GM23338 (cell line): ENCODE measurements around the gene AARS2. TPM values are rescaled to one million over a fixed set of nuclear protein-coding genes. Genes with fewer than 3 reads are reported as not detected.
A peak's percentile ranks its signal among the peaks of the same experiment; 100 is the strongest.

Source experiments
- ATAC-seq: fragments of 200-7000 bp; cut with Tn5 transposase; 3 replicates; pipeline ENCODE4 v1.9.1; 2020
- DNase-seq: peaks from one replicate; pipeline ENCODE4 v3.0.0-alpha.2; 2015; ENCODE audit warnings: low spot score
- H2AFZ ChIP-seq: fragments of 200-600 bp; sonication (generic); 2 replicates; pipeline ENCODE4 v1.8.0; 2016; ENCODE audit warnings: antibody characterized with exemption, mild to moderate bottlenecking, moderate library complexity
- H3F3A ChIP-seq: fragments of 200-600 bp; sonication (generic); replicated peaks from 2 replicates; pipeline ENCODE4 v1.8.0; 2017; ENCODE audit warnings: antibody characterized with exemption, mixed run types, low read depth
- H3K27ac ChIP-seq: fragments of 200-600 bp; sonication (generic); 2 replicates; pipeline ENCODE4 v1.6.1; 2016; ENCODE audit warnings: low read depth
- H3K27me3 ChIP-seq: fragments of 200-600 bp; sonication (generic); 2 replicates; pipeline ENCODE4 v1.8.0; 2016; ENCODE audit warnings: mild to moderate bottlenecking, mixed run types, moderate library complexity; ENCODE audit not compliant: insufficient read depth
- H3K36me3 ChIP-seq: fragments of 200-600 bp; sonication (generic); 2 replicates; pipeline ENCODE4 v1.8.0; 2016; ENCODE audit warnings: mild to moderate bottlenecking; ENCODE audit not compliant: insufficient read depth
- H3K4me1 ChIP-seq: fragments of 200-600 bp; sonication (generic); 2 replicates; pipeline ENCODE4 v1.8.0; 2016; ENCODE audit warnings: mild to moderate bottlenecking, moderate library complexity; ENCODE audit not compliant: insufficient read depth
- H3K4me2 ChIP-seq: fragments of 200-600 bp; sonication (generic); 2 replicates; pipeline ENCODE4 v1.7.1; 2017; ENCODE audit warnings: mixed run types
- H3K4me3 ChIP-seq: fragments of 200-600 bp; sonication (generic); 2 replicates; pipeline ENCODE4 v1.6.1; 2016; ENCODE audit warnings: mixed run types
- H3K79me2 ChIP-seq: fragments of 200-600 bp; sonication (generic); replicated peaks from 2 replicates; pipeline ENCODE4 v1.8.0; 2017; ENCODE audit warnings: mild to moderate bottlenecking; ENCODE audit not compliant: insufficient read depth
- H3K9me2 ChIP-seq: fragments of 200-600 bp; sonication (generic); 2 replicates; pipeline ENCODE4 v1.8.0; 2017; ENCODE audit not compliant: insufficient read depth
- H4K20me1 ChIP-seq: fragments of 200-600 bp; sonication (generic); replicated peaks from 2 replicates; pipeline ENCODE4 v1.8.0; 2017; ENCODE audit warnings: mild to moderate bottlenecking; ENCODE audit not compliant: insufficient read depth
- H3K27ac Mint-ChIP-seq: 2 replicates; pipeline ENCODE4 v1.8.0; 2020; ENCODE audit warnings: inconsistent platforms, mild to moderate bottlenecking, moderate library complexity, mixed read lengths
- H3K27me3 Mint-ChIP-seq: 3 replicates; pipeline ENCODE4 v1.8.0; 2022; ENCODE audit warnings: low read depth, mild to moderate bottlenecking, moderate library complexity, mixed read lengths, inconsistent platforms; ENCODE audit not compliant: insufficient read depth, poor library complexity
- H3K36me3 Mint-ChIP-seq: 3 replicates; pipeline ENCODE4 v1.8.0; 2021; ENCODE audit warnings: low read depth, mild to moderate bottlenecking, inconsistent platforms, moderate library complexity, mixed read lengths
- H3K4me1 Mint-ChIP-seq: 3 replicates; pipeline ENCODE4 v1.8.0; 2020; ENCODE audit warnings: mild to moderate bottlenecking, inconsistent platforms, mixed read lengths
- H3K4me3 Mint-ChIP-seq: 3 replicates; pipeline ENCODE4 v1.8.0; 2021; ENCODE audit warnings: moderate library complexity, mild to moderate bottlenecking, inconsistent platforms, mixed read lengths
- H3K9me3 Mint-ChIP-seq: 3 replicates; pipeline ENCODE4 v1.8.0; 2020; ENCODE audit warnings: moderate library complexity, mild to moderate bottlenecking, inconsistent platforms, mixed read lengths
- EZH2 ChIP-seq: fragments of 200-600 bp; sonication (generic); IDR thresholded peaks from one replicate; pipeline ENCODE4 v1.8.0; 2017; ENCODE audit warnings: antibody characterized with exemption, mild to moderate bottlenecking, low read depth; ENCODE audit not compliant: unreplicated experiment
- JUNB ChIP-seq: IDR thresholded peaks from one replicate; pipeline ENCODE4 v1.6.1; 2016; ENCODE audit warnings: antibody characterized with exemption; ENCODE audit not compliant: unreplicated experiment
- STAT1 ChIP-seq: IDR thresholded peaks from one replicate; pipeline ENCODE4 v1.6.1; 2016; ENCODE audit warnings: antibody characterized with exemption; ENCODE audit not compliant: unreplicated experiment
- ZNF114 ChIP-seq: fragments of 250-450 bp; sonication (Bioruptor Pico); IDR thresholded peaks from 2 replicates; pipeline ENCODE4 v1.5.0; 2020; ENCODE audit warnings: mild to moderate bottlenecking, moderate library complexity
- polyA plus RNA-seq: library from polyadenylated mRNA; unstranded; fragments of >200 nt; fragmentation: Nextera tagmentation; extraction: Ambion mirVana; gene quantifications from 2 replicates; pipeline ENCODE4 v1.2.1, GENCODE V29; 2016
- total RNA-seq: library from RNA; depleted of rRNA; stranded (reverse); fragments of >200 nt; shearing (Covaris generic); gene quantifications from 2 replicates; pipeline ENCODE4 v1.2.3, GENCODE V29; 2014
- TF ChIP-seq, protein P1 (sequence below): fragments of 250-450 bp; sonication (Bioruptor Pico); IDR thresholded peaks from 2 replicates; pipeline ENCODE4 v1.5.0; 2020; ENCODE audit warnings: mild to moderate bottlenecking, moderate library complexity
- TF ChIP-seq, protein P2 (sequence below): IDR thresholded peaks from 2 replicates; pipeline ENCODE4 v1.6.1; 2016; ENCODE audit warnings: antibody characterized with exemption

AARS2 gene
- total and polyA plus RNA-seq, 2 experiments from 2014 or later = 6.5 to 23.2 TPM

DNA sequence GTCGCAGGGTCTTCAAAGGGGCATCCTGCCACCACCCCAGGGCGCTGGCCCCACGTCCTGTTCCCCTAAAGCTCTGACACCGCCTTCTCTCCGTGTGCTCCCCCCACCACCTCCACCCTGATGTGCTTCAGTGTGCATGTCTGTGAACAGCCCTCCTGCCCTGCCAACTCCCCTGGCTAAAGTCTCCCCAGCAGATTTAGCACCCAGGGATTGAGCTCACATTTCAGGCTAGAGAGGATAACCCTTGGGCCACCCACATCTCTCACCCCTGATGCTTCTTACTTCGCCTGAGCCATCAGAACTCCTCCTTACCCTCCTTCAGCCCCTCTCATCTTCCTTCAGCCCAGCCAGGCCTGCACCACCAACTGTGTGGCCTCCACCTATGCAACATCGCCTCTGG, 35.4 kb downstream of the AARS2 start (continued):
- TF ChIP-seq, protein P1, sequence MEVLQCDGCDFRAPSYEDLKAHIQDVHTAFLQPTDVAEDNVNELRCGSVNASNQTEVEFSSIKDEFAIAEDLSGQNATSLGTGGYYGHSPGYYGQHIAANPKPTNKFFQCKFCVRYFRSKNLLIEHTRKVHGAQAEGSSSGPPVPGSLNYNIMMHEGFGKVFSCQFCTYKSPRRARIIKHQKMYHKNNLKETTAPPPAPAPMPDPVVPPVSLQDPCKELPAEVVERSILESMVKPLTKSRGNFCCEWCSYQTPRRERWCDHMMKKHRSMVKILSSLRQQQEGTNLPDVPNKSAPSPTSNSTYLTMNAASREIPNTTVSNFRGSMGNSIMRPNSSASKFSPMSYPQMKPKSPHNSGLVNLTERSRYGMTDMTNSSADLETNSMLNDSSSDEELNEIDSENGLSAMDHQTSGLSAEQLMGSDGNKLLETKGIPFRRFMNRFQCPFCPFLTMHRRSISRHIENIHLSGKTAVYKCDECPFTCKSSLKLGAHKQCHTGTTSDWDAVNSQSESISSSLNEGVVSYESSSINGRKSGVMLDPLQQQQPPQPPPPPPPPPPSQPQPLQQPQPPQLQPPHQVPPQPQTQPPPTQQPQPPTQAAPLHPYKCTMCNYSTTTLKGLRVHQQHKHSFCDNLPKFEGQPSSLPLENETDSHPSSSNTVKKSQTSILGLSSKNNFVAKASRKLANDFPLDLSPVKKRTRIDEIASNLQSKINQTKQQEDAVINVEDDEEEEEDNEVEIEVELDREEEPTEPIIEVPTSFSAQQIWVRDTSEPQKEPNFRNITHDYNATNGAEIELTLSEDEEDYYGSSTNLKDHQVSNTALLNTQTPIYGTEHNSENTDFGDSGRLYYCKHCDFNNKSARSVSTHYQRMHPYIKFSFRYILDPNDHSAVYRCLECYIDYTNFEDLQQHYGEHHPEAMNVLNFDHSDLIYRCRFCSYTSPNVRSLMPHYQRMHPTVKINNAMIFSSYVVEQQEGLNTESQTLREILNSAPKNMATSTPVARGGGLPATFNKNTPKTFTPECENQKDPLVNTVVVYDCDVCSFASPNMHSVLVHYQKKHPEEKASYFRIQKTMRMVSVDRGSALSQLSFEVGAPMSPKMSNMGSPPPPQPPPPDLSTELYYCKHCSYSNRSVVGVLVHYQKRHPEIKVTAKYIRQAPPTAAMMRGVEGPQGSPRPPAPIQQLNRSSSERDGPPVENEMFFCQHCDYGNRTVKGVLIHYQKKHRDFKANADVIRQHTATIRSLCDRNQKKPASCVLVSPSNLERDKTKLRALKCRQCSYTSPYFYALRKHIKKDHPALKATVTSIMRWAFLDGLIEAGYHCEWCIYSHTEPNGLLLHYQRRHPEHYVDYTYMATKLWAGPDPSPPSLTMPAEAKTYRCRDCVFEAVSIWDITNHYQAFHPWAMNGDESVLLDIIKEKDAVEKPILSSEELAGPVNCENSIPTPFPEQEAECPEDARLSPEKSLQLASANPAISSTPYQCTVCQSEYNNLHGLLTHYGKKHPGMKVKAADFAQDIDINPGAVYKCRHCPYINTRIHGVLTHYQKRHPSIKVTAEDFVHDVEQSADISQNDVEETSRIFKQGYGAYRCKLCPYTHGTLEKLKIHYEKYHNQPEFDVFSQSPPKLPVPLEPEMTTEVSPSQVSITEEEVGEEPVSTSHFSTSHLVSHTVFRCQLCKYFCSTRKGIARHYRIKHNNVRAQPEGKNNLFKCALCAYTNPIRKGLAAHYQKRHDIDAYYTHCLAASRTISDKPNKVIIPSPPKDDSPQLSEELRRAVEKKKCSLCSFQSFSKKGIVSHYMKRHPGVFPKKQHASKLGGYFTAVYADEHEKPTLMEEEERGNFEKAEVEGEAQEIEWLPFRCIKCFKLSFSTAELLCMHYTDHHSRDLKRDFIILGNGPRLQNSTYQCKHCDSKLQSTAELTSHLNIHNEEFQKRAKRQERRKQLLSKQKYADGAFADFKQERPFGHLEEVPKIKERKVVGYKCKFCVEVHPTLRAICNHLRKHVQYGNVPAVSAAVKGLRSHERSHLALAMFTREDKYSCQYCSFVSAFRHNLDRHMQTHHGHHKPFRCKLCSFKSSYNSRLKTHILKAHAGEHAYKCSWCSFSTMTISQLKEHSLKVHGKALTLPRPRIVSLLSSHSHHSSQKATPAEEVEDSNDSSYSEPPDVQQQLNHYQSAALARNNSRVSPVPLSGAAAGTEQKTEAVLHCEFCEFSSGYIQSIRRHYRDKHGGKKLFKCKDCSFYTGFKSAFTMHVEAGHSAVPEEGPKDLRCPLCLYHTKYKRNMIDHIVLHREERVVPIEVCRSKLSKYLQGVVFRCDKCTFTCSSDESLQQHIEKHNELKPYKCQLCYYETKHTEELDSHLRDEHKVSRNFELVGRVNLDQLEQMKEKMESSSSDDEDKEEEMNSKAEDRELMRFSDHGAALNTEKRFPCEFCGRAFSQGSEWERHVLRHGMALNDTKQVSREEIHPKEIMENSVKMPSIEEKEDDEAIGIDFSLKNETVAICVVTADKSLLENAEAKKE (CRISPR knock-in tag) = no peak

DNA sequence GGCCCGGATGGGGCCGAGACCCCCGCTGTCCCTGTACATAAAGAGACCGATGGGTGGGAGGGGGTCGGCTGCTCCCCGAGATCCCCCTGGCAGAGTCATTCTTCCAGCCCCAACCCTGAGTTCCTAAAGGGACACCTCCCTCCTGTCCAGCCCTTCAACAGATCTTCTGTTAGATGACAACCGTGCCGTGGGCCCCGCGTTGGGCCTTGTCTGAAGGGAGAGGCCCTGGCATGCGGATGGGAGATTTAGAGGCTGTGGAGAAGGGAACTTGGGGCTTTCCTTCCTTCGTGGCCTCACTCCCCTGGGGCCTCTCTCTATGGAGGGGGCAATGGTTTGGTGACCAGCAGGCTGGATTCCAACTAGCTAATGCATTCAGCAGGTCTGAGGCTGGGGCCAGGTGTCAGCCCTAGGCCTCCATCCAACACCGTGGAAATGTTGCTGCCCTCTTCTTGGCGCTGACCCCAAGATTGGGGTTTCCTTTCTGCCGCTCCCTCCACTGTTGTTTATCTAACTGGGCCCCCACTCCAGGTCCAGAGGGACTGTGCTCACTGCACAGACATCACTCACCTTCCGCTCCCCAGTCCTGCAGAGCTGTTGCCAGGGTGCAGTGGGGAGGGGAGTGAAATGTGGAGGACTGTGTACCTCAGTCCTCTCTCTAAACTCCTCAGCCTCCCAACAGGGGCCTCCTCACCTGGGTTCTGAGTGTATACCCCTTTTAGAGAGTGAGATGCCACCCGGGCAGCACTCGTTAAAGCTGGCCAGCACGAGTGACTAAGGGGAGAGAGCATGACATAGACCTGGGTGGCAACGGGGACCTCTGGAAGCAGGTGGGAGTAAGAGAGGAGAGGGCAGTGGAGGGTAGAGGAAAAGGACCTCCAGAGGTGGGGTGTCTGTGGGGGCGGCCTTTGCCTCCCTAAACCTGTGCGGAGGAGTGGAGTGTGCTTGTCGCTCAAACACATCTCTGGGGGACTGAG, 36.2 kb downstream of the AARS2 start:
- 0 out of 3 replicates have a peak overlapping the region, but pooled peaks have one; percentile 20 for H3K4me3 Mint-ChIP-seq
- peaks cover 9% of the 10 kb centered on the region for H3K4me1 Mint-ChIP-seq
- peaks cover 6% of the 10 kb centered on the region; the same call in 2 of the 3 replicates for H3K36me3 Mint-ChIP-seq
- H3K27ac ChIP-seq = no peak overlapping the region
- no peaks in the 10 kb centered on the region for H3K4me1 ChIP-seq
- no peaks in the 10 kb centered on the region for H4K20me1 ChIP-seq
- peak overlapping the region; percentile 71; the same call in 1 of the 2 replicates for H3K4me2 ChIP-seq
- peaks cover 35% of the 10 kb centered on the region for H3K27me3 ChIP-seq
- ATAC-seq = no peak
- no peaks in the 10 kb centered on the region for H3K9me3 Mint-ChIP-seq
- no peak overlapping the region for H2AFZ ChIP-seq
- peak overlapping the region; percentile 42; the same call in 1 of the 2 replicates for H3K4me3 ChIP-seq
- no peaks in the 10 kb centered on the region for H3K79me2 ChIP-seq
- H3K27me3 Mint-ChIP-seq = peaks cover 30% of the 10 kb centered on the region
- H3K36me3 ChIP-seq = no peaks in the 10 kb centered on the region
- no peak for DNase-seq
- H3K27ac Mint-ChIP-seq = no peak overlapping the region
- no peaks in the 10 kb centered on the region for H3K9me2 ChIP-seq
- H3F3A ChIP-seq = 0 out of 2 replicates have a peak, but pooled peaks cover 8% of the 10 kb centered on the region
- TF ChIP-seq EZH2 (no peak), STAT1 (no peak), JUNB (no peak), ZNF114 (CRISPR knock-in tag) (no peak)
- TF ChIP-seq, protein P2, sequence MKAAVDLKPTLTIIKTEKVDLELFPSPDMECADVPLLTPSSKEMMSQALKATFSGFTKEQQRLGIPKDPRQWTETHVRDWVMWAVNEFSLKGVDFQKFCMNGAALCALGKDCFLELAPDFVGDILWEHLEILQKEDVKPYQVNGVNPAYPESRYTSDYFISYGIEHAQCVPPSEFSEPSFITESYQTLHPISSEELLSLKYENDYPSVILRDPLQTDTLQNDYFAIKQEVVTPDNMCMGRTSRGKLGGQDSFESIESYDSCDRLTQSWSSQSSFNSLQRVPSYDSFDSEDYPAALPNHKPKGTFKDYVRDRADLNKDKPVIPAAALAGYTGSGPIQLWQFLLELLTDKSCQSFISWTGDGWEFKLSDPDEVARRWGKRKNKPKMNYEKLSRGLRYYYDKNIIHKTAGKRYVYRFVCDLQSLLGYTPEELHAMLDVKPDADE = no peak
- TF ChIP-seq, protein P1 (CRISPR knock-in tag) = no peak
